H1 (cell line): Measurements from ENCODE around the gene CYGB. TPM values are rescaled to one million over a fixed set of nuclear protein-coding genes. Genes with fewer than 3 reads are reported as not detected.

ENCODE experiments used
- CTCF ChIP-seq, 3 experiments: IDR thresholded peaks; 1 replicate in 2 of 3; 2 replicates in 1 of 3; pipeline versions ENCODE4 v1.5.1 to v1.6.1; 2011; ENCODE audit warnings: low read length in 3 of 3, mild to moderate bottlenecking in 3 of 3, inconsistent platforms in 2 of 3, low read depth in 1 of 3, moderate library complexity in 1 of 3; ENCODE audit not compliant: insufficient read depth in 1 of 3; ENCODE audit errors: control extremely low read depth in 1 of 3
- E2F6 ChIP-seq: IDR thresholded peaks from 2 replicates; pipeline ENCODE4 v1.6.1; 2012; ENCODE audit warnings: inconsistent platforms
- EGR1 ChIP-seq: IDR thresholded peaks from 2 replicates; pipeline ENCODE4 v1.6.1; 2011; ENCODE audit warnings: low read depth, low read length, borderline replicate concordance
- EZH2 ChIP-seq: fragments of 200-600 bp; sonication (generic); IDR thresholded peaks from 2 replicates; pipeline ENCODE4 v1.7.1; 2012; ENCODE audit warnings: low read depth, mild to moderate bottlenecking, moderate library complexity, low read length, inconsistent platforms; ENCODE audit not compliant: severe bottlenecking
- HDAC6 ChIP-seq: IDR thresholded peaks from one replicate; pipeline ENCODE4 v1.7.1; 2012; ENCODE audit warnings: low read depth, mild to moderate bottlenecking, inconsistent platforms, low read length, moderate library complexity
- SIRT6 ChIP-seq: IDR thresholded peaks from one replicate; pipeline ENCODE4 v1.7.1; 2012; ENCODE audit warnings: low read length, inconsistent platforms
- TAF7 ChIP-seq: optimal IDR thresholded peaks from 2 replicates; pipeline ENCODE3; 2011; ENCODE audit warnings: low read depth, mild to moderate bottlenecking, inconsistent platforms, low read length, moderate library complexity, borderline replicate concordance
- YY1 ChIP-seq: IDR thresholded peaks from 2 replicates; pipeline ENCODE4 v1.6.1; 2011; ENCODE audit warnings: low read depth, mild to moderate bottlenecking, low read length
- polyA plus RNA-seq, 7 experiments: library from polyadenylated mRNA; depleted of rRNA in 3 of 7; stranded (reverse) in 5 of 7; unstranded in 2 of 7; fragments of >200 nt in 5 of 7; fragments of 200-250 nt in 2 of 7; gene quantifications; 1 replicate in 5 of 7; 2 replicates in 1 of 7; 4 replicates in 1 of 7; pipeline versions ENCODE4 v1.2.1 to v1.2.3, GENCODE V29; 2011 to 2013; ENCODE audit warnings: missing spikeins in 2 of 7, mixed read lengths in 2 of 7
- total RNA-seq: library from RNA; stranded (reverse); fragmentation: NEBNext Ultra II Directional; extraction: Animal tissue kit (Norgen Biotek cat#: 25700); gene quantifications from 2 replicates; pipeline ENCODE4 v1.2.1, GENCODE V29; 2021

CYGB gene
- total and polyA plus RNA-seq, 2 of the 8 experiments (the other 6 are each of a cell fraction or from before 2014, with no cell fraction given): 2.7 to 3.7 TPM

GRCh38 chr17:76540381-76541300 is 3.1 kb upstream of the CYGB start (continued):
- TF ChIP-seq CTCF (IDR thresholded peaks at IDR 0.05; ENCODE audit: control extremely low read depth in 1 of 3, insufficient read depth in 1 of 3, low read depth in 1 of 3, low read length in 3 of 3) (peak in 1 of 3 experiments; percentile 28; a peak in 1 of 4 replicates), EZH2 (no peak), EGR1 (no peak), YY1 (no peak), E2F6 (peak; percentile 80), TAF7 (no peak), SIRT6 (no peak), HDAC6 (no peak)
